NCI-H345 (cell line): ENCODE results near the gene NLRP6.
A peak's percentile ranks its signal among the peaks of the same experiment; 100 is the strongest.
"Not testable (repeated sequence)": the region's sequence is repeated elsewhere in the genome, so short reads cannot be mapped to it uniquely, and the experiment has no call there.

ENCODE experiments used
- DNase-seq: peaks from one replicate; lab custom pipeline; 2025; lab: John Stamatoyannopoulos, UW

The NLRP6 gene

GRCh38 chr11:278001-278951 lies at the start of gene NLRP6:
Gene NLRP6, plus strand, starts transcription at chr11:278407. Its CDS starts 163 bp downstream, at chr11:278570.
- no peak for DNase-seq

DNA sequence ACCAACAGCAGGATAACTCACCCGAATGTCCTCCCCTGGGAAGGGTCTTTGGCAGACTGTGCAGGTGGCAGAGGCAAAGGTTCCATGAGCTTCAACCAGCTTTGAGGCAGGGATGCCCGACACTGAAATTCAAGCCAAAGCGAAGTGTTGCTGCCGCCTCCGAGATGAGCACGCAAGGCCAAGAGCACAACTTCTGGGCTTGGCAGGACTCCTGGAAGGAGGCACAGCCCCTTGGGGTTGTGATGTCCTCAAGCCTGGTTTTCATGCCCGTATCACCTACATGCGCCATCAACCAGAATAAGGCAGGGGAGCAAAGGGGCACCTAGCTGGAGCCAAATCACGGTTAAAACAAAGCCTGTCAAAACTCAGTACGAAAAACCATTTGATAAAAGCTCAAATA lies 47.8 kb upstream of the NLRP6 start:
- DNase-seq: no peak

- no peak for DNase-seq
Measured at GRCh38 chr11:232783-233565, 45.2 kb upstream of the NLRP6 start.

- no peak for DNase-seq
Measured at GRCh38 chr11:235180-235579, 43.0 kb upstream of the NLRP6 start.

- no peak for DNase-seq
Measured at GRCh38 chr11:235609-235996, 42.6 kb upstream of the NLRP6 start.

GRCh38 chr11:235997-236773 lies 42.0 kb upstream of the NLRP6 start, which contains the start of gene SIRT3:
Gene SIRT3, minus strand, starts transcription at chr11:236342. Its CDS starts 14 bp downstream, at chr11:236328.
- DNase-seq: peak; percentile 91

GRCh38 chr11:236774-237767 lies 41.1 kb upstream of the NLRP6 start, which contains the start of gene PSMD13:
Gene PSMD13, plus strand, starts transcription at chr11:236976. Its CDS starts 74 bp downstream, at chr11:237050.
- peak; percentile 90 for DNase-seq

- DNase-seq: not testable (repeated sequence)
Measured at GRCh38 chr11:238346-238745, 39.9 kb upstream of the NLRP6 start.

DNA sequence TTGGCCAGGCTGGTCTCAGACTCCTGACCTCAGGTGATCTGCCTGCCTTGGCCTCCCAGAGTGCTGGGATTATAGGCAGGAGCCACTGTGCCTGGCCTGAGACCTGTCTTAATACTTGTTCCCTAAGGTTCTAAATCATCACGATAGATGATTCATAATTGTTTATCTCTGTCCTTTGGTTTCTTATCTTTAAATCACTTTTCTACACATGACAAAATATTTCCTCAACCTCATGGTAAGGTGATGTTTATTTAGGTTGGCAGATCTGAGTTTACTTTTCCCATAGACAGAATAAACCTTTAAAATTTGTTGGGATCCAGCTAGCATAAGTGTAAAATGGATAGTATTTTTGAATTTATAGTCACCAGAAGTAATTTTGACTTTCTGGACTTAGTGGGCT lies 37.9 kb upstream of the NLRP6 start:
- DNase-seq: no peak

DNA sequence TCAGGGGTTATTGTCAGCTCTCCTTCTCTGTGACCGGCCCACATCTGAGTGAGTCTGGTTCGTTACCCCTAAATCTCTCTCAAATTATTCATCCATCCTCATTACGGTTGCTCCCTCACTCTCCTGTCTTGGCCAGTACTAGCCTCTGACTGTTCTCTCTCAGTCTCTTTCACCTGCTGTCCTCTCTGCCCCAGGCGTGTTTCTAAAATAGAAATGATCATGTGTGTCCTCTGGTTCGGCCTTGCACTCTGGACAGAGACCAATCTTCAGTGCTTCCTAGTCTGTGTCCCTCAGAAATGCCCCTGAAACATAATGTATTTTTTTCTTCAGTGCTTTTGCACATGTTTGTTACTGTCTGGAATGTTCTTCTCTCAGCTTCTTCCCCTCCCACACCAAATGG lies 36.6 kb upstream of the NLRP6 start:
- no peak for DNase-seq

DNA sequence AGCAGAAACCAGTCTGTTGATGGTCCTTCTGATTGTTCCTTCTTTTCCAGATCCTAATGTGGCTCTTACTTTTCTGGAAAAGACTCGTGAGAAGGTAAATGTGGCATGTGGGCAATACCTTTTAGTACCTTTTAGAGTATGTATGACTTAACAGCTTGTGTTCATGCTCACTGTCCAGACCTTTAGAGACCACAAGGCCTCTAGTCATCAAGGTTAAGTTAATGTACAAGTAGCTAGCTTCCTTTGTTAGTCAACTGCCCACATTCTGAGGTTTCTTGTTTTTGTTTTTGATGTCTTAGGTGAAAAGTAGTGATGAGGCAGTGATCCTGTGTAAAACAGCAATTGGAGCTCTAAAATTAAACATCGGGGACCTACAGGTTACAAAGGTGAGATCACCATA lies 33.8 kb upstream of the NLRP6 start:
- no peak for DNase-seq

- no peak for DNase-seq
Measured at GRCh38 chr11:249062-249461, 29.1 kb upstream of the NLRP6 start.

DNA sequence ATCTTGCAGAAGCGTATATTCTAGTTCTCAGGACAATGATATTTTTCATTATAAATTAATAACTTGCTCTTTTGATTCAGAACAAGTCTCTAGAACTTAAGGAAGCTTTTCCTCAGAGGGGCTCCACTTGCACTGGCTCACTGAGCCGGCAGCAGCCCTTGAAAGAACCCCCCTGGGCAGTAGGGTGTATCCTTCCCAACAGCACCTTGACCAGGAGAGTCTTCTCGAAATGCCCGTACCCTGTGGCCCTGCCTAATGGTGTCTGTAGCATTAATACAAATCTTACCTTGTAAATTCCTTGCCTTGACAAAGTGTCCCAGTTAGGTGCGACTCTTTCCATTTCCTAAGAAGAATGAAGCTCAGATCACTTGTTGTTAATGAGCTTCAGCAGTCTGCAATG lies 27.9 kb upstream of the NLRP6 start:
- DNase-seq: no peak

DNA sequence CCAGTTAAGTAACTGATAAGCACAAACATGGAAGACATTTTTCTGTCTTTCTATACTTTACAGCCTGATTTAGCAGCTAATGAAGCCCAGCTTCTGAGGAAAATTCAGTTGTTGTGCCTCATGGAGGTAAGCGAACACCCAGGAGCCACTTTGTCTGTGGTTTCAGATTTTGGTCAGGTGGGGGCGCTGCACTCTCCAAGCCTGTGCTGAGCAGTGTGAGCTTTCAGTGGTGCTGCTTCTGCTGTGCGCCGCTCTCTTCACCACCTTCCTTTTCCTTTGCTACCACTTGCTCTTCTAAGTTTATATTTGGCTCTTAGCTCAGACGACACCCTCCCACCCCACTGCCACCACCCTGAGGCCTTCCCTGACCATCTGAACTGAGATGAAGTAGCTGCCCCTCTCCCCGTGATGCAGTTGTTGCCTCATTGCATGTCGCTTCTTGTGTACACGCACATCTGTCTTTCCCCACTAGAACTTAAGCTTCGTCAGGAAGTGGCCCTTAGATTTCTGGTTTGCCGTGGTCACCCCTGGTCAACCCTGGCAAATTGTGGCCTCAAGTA lies 27.4 kb upstream of the NLRP6 start:
- DNase-seq: no peak

DNA sequence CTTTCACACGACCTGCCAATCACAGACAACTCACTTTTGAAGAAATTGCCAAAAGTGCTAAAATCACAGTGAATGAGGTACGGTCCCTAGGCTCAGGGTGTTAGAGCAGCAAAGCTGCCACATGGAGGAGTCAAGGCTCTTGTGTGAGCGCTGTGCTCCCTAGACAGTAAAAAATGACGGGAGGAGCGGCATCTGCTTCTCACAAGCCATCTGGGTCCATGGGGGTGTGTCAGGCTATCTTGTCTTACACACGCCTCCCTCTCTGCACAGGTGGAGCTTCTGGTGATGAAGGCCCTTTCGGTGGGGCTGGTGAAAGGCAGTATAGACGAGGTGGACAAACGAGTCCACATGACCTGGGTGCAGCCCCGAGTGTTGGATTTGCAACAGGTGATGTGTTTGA lies 26.7 kb upstream of the NLRP6 start:
- DNase-seq: no peak

- DNase-seq: no peak
Measured at GRCh38 chr11:252666-253065, 25.5 kb upstream of the NLRP6 start.

DNA sequence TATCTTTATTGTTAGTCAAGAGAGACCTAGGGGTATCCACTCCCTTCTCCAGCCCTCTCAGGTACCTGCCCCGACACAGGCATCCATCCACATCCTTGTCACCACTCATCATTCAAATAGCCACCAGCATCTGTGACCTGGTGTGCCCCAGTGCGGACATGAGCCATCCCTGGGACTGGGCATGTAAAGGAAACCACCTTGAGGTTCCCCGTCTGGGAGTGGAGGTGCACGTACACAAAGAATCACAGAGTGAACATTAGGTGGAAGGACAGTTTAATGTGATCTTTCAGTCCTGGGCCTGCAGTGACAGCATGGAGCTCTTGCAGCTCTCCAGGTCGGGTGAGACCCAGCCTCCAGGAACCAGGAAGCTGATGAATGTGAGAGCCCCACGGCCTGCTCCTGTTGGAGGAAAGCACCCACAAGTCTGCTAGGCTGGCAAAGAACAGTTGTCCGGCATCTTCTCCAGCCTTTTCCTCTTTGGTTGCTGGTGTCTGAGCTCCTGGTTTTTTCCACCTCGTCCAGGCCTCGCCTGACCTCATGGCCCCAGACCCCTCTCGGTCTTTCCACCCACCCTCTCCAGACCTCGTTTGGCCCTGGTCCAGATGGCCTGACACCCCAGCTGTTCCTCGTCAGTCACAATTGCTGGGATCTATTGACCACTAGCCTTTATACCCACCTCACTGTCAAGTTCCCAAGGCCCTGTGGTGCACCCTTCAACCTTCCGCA lies 24.9 kb upstream of the NLRP6 start:
- no peak for DNase-seq

GRCh38 chr11:253886-254270 lies 24.3 kb upstream of the NLRP6 start:
- no peak for DNase-seq

- DNase-seq: no peak
Measured at GRCh38 chr11:255176-255575, 23.0 kb upstream of the NLRP6 start.

DNA sequence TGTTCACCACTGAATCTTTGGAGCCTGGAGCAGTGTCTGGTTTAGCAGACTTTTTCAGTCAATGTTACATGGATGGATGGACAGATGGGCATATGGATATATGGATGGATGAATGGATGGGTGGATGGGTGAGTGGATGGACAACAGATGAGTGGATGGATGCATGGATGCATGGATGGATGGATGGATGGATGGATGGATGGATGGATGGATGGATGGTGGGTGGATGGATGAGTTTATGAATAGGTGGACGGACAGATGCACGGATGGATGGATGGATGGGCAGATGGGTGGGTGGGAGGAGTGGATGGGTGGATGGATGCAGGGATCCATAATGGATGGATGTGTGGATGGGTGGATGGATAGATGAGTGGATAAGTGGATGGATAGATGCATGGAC lies 22.4 kb upstream of the NLRP6 start:
- no peak for DNase-seq
